SU-DHL-6 (cell line): Measurements from ENCODE around the gene KERA.

Experiments
- H2AFZ ChIP-seq: fragments of 200-600 bp; sonication (generic); 2 replicates; pipeline ENCODE4 v1.6.1; 2014; ENCODE audit warnings: low read depth, mild to moderate bottlenecking, moderate library complexity, mixed read lengths, antibody characterized with exemption, low read length; ENCODE audit not compliant: severe bottlenecking
- H3F3A ChIP-seq: fragments of 200-600 bp; shearing (Covaris generic); 2 replicates; pipeline ENCODE4 v1.6.0; 2016; ENCODE audit warnings: antibody characterized with exemption, mild to moderate bottlenecking; ENCODE audit not compliant: insufficient read depth
- H3K27ac ChIP-seq: fragments of 200-600 bp; sonication (generic); 2 replicates; pipeline ENCODE4 v1.5.1; 2016; ENCODE audit warnings: low read depth, mild to moderate bottlenecking, low read length, moderate library complexity, mixed read lengths
- H3K27me3 ChIP-seq: fragments of 200-600 bp; sonication (generic), shearing (Covaris generic); 2 replicates; pipeline ENCODE4 v1.6.0; 2014; ENCODE audit warnings: mild to moderate bottlenecking, low read length
- H3K36me3 ChIP-seq: fragments of 200-600 bp; sonication (generic); 2 replicates; pipeline ENCODE4 v1.6.1; 2014; ENCODE audit warnings: mild to moderate bottlenecking, low read length, mixed read lengths
- H3K4me2 ChIP-seq: fragments of 300-600, 200-600 bp; shearing (Covaris generic), sonication (generic); 2 replicates; pipeline ENCODE4 v1.6.0; 2014; ENCODE audit warnings: low read length, low read depth, mild to moderate bottlenecking; ENCODE audit not compliant: poor library complexity, severe bottlenecking
- H3K4me3 ChIP-seq: fragments of 200-600 bp; sonication (generic); 2 replicates; pipeline ENCODE4 v1.5.1; 2014; ENCODE audit warnings: antibody characterized with exemption, low read length, mild to moderate bottlenecking, mixed read lengths; ENCODE audit not compliant: insufficient read depth, poor library complexity, severe bottlenecking
- H3K79me2 ChIP-seq: fragments of 200-600 bp; sonication (generic); 2 replicates; pipeline ENCODE4 v1.6.1; 2014; ENCODE audit warnings: mild to moderate bottlenecking, low read length, moderate library complexity; ENCODE audit not compliant: insufficient read depth
- H3K9ac ChIP-seq: fragments of 200-600 bp; sonication (generic); 2 replicates; pipeline ENCODE4 v1.7.0; 2014; ENCODE audit warnings: mild to moderate bottlenecking, low read length
- H3K9me2 ChIP-seq: fragments of 200-600 bp; sonication (generic); replicated peaks from 2 replicates; pipeline ENCODE4 v1.6.1; 2014; ENCODE audit warnings: low read length; ENCODE audit not compliant: insufficient read depth
- H3K9me3 ChIP-seq: fragments of 200-600 bp; sonication (generic); 2 replicates; pipeline ENCODE4 v1.6.1; 2014; ENCODE audit warnings: low read length, mixed read lengths; ENCODE audit not compliant: insufficient read depth
- H4K20me1 ChIP-seq: fragments of 200-600 bp; sonication (generic); 2 replicates; pipeline ENCODE4 v1.6.1; 2014; ENCODE audit warnings: low read depth, mild to moderate bottlenecking, antibody characterized with exemption, low read length, moderate library complexity, mixed read lengths
- EZH2phosphoT487 ChIP-seq: fragments of 200-600 bp; sonication (generic), shearing (Covaris generic); conservative IDR thresholded peaks from 2 replicates; pipeline ENCODE4 v1.6.1; 2018; ENCODE audit warnings: mild to moderate bottlenecking, antibody characterized with exemption, low read length, moderate library complexity, mixed read lengths
- TF ChIP-seq, protein P1 (sequence below): fragments of 200-600 bp; sonication (generic); IDR thresholded peaks from one replicate; pipeline ENCODE4 v1.5.1; 2017; ENCODE audit warnings: antibody characterized with exemption, mild to moderate bottlenecking, low read length, moderate library complexity; ENCODE audit not compliant: insufficient read depth, poor library complexity, severe bottlenecking

The KERA gene

DNA sequence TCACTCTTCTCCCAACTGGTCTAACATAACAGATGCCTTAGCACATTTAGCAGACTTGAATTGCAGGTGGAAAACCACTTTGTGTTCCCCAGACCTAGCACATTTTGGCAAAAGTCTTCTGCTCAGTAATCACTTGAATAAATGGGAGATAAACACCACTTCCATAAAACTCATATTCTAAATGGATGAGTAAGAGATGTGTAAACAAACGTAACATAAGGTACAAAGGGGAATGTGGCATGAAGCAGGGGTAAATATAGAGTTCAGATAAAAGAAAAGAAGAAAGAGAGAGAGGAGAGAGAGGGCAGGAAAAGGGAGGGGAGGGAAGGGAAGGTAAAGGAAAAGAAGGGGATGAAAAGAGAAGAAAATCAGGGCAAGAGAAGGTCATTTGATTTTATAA is 17.0 kb upstream of the KERA start:
- H3K9me3 ChIP-seq = no peaks in the 10 kb centered on the region
- H2AFZ ChIP-seq = no peak overlapping the region
- H3K79me2 ChIP-seq = no peaks in the 10 kb centered on the region
- no peak overlapping the region for H3K9ac ChIP-seq
- H3F3A ChIP-seq = no peaks in the 10 kb centered on the region
- no peak for TF ChIP-seq EZH2phosphoT487
- TF ChIP-seq, protein P1, sequence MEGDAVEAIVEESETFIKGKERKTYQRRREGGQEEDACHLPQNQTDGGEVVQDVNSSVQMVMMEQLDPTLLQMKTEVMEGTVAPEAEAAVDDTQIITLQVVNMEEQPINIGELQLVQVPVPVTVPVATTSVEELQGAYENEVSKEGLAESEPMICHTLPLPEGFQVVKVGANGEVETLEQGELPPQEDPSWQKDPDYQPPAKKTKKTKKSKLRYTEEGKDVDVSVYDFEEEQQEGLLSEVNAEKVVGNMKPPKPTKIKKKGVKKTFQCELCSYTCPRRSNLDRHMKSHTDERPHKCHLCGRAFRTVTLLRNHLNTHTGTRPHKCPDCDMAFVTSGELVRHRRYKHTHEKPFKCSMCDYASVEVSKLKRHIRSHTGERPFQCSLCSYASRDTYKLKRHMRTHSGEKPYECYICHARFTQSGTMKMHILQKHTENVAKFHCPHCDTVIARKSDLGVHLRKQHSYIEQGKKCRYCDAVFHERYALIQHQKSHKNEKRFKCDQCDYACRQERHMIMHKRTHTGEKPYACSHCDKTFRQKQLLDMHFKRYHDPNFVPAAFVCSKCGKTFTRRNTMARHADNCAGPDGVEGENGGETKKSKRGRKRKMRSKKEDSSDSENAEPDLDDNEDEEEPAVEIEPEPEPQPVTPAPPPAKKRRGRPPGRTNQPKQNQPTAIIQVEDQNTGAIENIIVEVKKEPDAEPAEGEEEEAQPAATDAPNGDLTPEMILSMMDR = no peak
- no peaks in the 10 kb centered on the region for H3K9me2 ChIP-seq
- no peak overlapping the region for H3K4me3 ChIP-seq
- H4K20me1 ChIP-seq = no peaks in the 10 kb centered on the region
- H3K36me3 ChIP-seq = no peaks in the 10 kb centered on the region
- no peaks in the 10 kb centered on the region for H3K27me3 ChIP-seq
- no peak overlapping the region for H3K4me2 ChIP-seq
- H3K27ac ChIP-seq = no peak overlapping the region

DNA sequence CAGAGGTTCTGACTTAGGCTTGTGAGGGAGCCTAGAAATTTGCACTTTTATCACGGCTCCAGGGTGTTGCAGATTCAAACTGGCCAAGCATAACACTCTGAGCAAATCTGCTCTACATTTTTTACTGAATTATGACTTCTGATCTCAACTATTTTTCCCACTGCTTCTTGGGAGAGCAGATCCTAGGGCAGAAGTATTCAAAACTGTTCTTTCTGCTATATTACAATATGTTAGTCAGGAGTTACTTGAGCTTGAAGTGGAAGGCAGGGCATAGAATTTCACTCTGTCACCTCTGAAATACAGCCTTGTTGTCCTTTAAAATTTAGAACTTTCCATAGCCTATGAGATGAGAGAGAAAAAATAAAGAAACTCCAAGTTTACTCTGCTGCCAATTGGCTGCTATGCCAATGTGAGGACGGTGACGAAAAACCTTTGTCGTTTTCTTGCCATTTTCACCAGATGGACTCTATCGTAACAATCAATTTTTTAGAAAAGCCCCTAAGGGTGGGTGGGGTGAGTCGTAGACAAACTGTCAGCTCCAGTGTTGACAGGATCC is 16.4 kb upstream of the KERA start:
- Histone ChIP-seq H3K36me3 (no peaks in the 10 kb centered on the region), H3K9me3 (no peaks in the 10 kb centered on the region), H3F3A (no peaks in the 10 kb centered on the region), H3K9ac (no peak overlapping the region), H2AFZ (no peak overlapping the region), H3K79me2 (no peaks in the 10 kb centered on the region), H4K20me1 (no peaks in the 10 kb centered on the region), H3K27ac (no peak overlapping the region), H3K4me2 (no peak overlapping the region), H3K9me2 (no peaks in the 10 kb centered on the region), H3K27me3 (no peaks in the 10 kb centered on the region), H3K4me3 (no peak overlapping the region)
- no peak for TF ChIP-seq EZH2phosphoT487
- TF ChIP-seq, protein P1 = no peak

DNA sequence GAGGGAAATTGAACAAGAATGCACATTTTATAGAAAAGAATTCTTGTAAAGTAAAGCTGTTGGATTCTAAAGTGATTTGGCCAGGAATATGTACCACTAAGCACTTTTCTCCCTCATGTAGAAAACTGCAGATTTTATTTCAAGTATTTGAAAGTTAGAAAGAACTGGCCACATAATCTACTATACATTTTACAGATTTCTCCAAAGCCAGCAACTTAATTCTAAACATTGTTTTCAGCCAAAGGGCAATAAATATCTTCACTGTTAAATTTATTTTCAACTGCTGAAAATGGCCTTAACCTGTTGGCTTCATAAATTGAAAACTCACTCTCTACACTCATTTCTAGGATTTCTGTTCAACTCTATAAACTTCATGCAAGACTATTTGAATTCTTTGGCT is 15.6 kb upstream of the KERA start:
- Histone ChIP-seq H3K4me3 (no peak overlapping the region), H2AFZ (no peak overlapping the region), H3K9me2 (no peaks in the 10 kb centered on the region), H3K79me2 (no peaks in the 10 kb centered on the region), H3K9ac (no peak overlapping the region), H3K9me3 (no peaks in the 10 kb centered on the region), H3K27me3 (no peaks in the 10 kb centered on the region), H3K4me2 (no peak overlapping the region), H4K20me1 (no peaks in the 10 kb centered on the region), H3K36me3 (no peaks in the 10 kb centered on the region), H3K27ac (no peak overlapping the region), H3F3A (no peaks in the 10 kb centered on the region)
- TF ChIP-seq, protein P1 = no peak
- TF ChIP-seq EZH2phosphoT487 = no peak
